ENCODE results near the gene MS4A4A. TPM values are rescaled to one million over a fixed set of nuclear protein-coding genes. Genes with fewer than 3 reads are reported as not detected.
"Not testable (repeated sequence)": the region's sequence is repeated elsewhere in the genome, so short reads cannot be mapped to it uniquely, and the experiment has no call there.

The MS4A4A gene
- total RNA-seq, result not detected in 2 replicates

DNA sequence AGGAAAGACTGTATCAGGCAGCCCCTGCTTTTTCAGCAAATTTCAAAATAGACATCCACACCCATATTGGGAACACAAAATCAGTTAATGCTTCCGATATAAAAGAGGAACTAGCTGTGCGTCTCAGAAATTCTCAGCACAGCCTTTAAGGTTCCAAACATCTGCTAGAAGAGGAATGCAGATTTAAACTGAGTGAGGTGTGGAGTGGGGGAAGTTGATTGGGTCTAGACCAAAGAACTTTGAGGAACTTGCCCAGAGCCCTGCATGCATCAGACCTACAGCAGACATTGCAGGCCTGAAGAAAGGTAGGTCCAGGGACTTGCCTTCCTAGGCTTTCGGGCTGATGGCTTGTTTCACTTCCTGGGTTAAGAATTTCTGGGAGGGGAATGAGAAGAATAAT lies at the start of gene MS4A4A:
Gene MS4A4A, plus strand, starts transcription at position 255 of the 400 bp plus-strand sequence. Its CDS starts 10 bp downstream, at position 265.
- intact Hi-C loops (cut with micrococcal nuclease), result no loop called here

DNA sequence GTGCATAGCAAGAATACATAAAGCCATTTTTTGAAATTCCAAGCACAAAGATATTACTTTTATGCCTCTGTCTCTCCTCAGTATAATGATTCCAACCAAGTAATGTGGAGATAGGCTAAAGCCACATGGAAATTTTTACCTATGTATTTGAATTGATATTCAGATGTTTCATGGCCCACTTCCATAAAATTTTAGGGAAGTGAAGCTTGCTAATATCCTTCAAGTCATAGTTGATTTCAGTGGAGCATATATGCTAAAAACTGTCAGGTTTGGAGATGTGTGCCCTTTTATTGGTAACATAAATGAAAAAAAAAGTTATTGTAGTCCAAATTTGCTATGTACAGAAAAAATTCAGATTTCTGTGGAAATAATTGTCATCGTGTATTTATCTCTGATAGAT lies 49.8 kb upstream of the MS4A4A start:
- intact Hi-C loops (cut with micrococcal nuclease), result no loop called here

DNA sequence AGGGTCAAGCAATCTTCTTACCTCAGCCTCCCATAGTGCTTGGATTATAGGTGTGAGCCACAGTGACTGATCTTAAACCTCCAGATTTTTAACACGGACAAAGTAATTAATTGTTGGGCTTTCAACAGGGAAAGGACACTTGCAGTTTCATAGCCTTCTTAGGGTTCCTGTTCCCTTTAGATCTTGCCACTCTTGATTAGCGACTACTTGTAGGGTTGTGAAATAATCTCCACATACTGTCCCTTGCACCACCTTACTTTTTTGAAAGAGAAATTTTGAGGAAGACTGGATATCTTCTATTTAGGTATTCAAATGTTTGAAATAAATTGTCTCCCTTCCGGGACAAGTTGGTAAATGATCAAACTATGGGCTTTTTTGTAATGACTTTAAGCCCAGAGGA lies 45.1 kb upstream of the MS4A4A start:
- intact Hi-C loops (cut with micrococcal nuclease), result no loop called here

DNA sequence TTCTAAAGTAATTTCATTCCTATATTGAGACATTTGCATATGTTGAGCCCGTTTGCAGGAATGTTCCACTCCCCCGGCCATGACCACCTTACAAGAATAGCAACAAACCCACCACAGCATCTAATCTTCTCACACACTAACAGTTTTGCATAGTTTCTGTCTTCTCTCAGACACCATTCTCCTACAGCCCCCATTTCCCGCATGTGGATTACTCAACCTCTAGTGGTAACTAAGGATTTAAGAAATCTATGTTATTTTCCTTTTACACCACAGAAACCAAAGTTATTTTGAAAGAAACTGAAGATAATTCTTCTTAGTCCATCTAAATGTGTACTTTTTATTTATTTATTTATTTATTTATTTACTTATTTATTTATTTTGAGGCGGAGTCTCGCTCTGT lies 39.8 kb upstream of the MS4A4A start:
- intact Hi-C loops (cut with micrococcal nuclease), result no loop called here

DNA sequence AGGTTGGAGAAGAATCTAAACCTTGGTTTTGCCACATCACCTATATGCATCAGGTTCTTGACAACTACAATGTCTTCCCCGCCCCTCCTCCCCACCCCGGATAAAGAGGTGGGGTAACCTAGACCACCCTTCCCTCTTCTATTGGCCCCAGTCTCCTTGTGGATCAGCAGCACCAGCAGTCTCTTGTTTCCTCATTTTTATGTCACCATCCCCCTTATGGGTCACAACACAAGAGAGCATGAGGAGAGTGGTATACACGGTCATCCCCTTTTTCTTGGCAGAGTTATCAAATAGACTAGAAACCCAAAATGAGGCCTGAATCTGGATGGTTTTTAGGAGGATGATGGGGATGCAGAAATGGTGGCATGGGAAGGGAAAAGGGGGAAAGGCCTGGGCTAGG lies 38.7 kb upstream of the MS4A4A start:
- intact Hi-C loops (cut with micrococcal nuclease), result no loop called here

DNA sequence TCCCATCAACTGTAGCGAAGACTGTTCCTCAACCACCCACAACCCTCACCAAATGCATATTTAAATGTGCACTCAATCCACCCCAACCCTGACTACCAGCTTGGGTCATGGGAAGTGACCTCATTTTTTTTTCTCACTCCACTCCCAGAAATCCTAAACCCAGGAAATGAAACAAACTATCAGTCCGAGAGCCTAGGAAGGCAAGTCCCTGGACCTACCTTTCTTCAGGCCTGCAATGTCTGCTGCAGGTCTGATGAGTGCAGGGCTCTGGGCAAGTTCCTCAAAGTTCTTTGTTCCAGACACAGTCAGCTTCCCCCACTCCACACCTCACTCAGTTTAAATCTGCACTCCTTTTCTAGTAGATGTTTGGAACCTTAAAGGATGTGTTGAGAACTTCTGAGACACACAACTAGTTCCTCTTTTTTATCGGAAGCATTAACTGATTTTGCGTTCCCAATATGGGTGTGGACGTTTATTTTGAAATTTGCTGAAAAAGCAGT lies 37.7 kb upstream of the MS4A4A start, which contains the start of gene MS4A4E:
Gene MS4A4E, minus strand, starts transcription at position 398 of the 500 bp plus-strand sequence. CDS start 13,082 bp downstream, outside the sequence.
- intact Hi-C loops (cut with micrococcal nuclease), result no loop called here

DNA sequence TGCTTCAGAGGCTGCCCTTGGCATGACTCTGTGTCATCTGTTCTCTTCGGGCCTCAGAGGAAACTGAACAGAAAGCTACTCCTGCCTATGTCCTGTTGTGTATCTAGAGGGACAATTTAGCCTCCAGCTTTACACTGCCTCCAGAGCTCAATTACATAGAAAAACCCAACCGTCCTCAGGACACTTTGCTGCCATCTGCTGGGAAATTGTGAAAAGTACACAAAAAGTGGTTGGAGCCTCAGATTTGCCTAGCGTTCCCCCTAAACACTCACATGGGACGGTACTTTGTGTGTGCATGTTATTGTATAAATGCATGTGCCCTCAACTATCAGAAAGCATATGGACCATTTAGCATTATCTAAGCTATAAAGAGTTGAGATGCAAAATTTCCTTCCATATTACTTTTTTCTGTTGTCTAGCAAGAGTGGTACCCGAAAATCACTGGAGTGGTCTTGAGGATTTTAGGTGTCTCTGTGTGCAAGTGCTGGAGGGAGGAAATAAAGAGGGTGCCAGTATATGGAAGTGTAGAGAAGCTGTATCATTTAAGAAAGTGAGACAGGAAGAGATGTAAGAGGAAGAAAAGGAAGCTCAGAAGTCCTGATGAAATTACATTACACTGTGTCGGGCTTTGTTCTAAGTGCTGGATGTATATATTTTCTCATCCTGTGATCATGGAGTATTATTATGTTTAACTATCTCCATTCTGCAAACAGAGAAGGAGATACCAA lies 28.8 kb upstream of the MS4A4A start:
- intact Hi-C loops (cut with micrococcal nuclease), result no loop called here

DNA sequence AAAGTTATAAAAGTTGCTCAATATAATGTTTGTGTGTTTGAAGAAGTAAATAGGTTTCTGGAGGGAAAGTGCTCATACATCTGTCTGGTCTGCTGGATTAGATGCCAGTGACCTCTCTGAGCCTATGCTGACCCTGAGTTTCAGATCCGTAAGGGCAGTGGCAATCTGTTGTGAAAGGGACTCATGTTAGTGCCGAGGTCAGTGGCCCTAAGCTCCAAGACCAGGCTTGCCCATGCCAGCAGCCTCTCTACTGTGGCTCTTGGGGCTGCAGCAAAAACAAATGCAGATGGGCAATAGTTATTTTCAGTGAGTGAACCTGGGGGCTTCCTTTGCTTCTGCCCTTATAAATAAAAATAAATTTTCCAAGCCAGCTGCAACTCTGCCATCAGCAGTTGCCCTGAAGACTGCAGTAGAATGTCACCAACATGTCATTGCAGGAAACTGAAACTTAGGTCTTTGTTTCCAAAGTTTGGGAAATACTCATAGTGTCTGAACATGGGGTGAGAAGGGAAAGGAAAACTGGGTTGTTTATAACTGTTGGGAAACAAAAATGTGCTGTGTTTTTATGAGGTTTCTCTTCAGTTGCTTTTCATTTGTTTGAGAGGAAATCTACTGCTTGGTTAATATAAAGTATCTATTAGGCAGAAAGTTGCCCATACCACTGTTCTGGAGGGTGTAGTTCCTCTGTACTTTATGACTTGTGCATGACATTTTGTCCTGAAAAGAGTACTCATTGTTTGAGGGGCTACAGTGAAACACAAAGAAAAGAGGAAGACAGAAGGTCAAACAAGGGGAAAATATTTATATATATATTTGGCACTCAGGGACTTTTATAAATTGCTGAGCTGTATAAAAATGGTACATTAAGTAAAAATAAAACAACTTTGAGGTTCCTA lies 28.0 kb upstream of the MS4A4A start:
- intact Hi-C loops (cut with micrococcal nuclease), result no loop called here

DNA sequence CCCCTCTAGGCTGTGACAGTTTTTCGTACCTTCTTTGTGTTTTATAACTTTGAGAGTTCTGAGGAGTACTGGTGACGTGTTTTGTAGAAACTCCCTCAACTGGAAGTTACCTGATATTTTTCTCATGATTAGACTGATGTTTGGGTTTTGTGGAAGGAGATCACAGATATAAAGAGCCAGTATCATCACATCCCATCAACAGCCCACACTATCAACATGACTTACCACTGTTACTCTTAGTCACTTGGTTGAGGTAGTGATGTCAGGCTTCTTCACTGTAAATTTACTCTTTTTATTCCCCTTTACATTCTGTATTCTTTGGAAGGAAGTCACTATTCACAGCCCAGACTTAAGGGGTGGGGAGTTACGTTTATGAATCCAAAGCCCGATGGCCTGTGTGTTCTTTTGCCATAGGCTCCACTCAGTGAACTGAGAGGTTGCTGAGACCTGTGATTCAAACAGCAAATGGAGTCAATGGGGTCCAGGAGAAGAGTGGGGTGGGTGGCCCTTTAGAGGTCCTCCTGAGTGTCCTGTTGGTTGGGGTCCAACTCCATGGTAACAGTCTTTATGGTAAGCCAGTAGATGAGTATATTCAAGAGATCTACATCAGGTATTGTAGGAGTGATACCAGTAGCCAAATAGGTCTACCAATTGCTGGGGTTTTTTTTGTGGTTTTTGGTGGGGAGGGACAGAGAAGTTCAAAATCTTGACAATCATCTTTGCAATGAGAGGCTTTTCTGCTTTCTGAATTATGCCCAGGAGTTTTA lies 22.3 kb upstream of the MS4A4A start:
- intact Hi-C loops (cut with micrococcal nuclease), result no loop called here

DNA sequence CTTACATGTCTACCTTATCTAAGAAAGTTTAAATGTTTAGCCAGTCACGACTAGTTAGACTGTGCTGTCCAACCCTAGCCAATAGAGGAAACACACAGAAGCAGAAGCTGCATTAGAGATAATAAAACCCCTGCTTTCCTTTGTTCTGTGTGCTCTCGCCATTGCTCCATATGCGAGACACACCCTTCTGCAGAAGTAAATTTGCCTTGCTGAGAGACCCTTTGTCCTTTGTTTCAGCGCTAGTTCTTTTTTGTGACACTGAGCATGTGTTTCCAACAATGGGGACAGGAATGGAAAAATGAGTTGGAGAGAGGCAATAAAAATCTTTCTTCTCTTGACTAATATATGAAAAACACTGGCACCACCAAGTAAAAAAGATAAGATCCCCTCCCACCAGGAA lies 19.5 kb upstream of the MS4A4A start:
- intact Hi-C loops (cut with micrococcal nuclease), result no loop called here

DNA sequence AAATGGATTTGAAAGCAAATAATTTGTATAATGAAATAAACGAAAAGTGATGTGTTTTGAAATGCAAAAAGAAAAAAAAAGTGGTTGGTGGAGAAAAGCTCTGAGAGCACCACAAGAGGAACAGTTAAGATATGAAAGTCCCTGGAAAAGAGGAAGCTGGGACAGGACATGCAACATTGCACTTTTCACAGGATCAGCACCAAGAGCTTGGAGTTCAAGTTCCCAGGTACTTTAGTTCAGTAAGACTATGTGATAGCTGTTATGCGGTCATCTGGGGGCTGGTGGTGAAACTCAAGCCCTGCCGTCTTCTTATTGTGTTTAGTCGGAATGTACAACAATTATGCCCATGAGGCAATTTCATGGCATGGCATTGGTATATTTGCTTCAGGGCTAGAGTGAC lies 17.1 kb upstream of the MS4A4A start:
- intact Hi-C loops (cut with micrococcal nuclease), result no loop called here

DNA sequence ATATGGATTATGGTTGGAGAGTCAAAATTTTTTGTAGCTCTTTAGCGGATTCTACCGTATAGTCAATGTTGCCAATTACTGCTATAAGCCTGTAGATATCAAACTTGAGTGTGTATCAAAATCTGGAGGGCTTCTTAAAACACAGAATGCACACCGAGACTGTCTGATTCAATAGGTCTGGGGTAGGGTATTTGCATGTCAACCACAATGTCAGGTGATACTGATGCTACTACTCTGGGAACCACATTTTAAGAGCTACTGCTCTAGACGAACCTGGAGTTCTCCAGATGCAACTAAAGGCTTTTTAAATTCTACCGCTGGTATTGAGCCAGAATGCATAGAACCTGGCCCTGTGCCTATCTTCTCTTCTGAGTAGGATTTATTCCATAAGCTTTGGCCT lies 15.8 kb upstream of the MS4A4A start:
- intact Hi-C loops (cut with micrococcal nuclease), result no loop called here

DNA sequence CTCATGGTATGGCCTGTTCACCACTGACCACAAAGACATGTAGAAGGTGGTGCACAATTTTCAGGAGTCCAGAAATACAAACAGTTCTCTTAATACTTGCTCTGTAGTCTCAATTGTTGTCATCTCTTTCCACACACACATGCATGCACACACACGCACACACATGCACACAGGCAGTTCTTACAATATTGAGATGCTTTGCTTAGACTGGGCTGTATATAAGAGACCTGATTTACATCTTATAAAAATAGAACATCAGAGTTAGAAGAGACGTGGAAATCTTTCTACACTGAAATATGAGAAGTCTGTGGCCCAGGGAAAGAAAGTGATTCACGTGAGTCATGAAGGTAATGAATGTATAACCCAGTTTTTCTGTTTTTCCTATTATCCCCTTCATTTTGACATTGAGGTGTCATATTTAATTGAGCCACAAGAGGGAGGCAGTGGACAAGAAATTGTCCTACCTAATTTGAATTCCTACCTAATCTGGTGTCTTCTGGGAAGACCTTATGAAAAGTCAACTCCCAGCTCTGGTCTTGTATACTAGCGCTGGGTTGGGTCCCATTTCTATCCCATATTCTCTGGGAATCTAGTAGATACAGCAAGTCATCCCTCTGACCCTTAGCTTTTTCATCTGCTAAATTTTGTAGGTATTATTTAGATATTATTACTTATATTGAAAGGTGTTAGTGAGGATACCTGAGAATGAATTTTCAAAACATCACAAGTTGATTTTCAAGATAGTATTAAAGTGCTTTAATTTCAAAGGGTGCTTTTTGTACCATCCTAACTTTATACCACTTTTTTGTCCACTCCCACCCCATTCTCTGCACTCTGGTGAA lies 14.9 kb upstream of the MS4A4A start:
- intact Hi-C loops (cut with micrococcal nuclease), result no loop called here

DNA sequence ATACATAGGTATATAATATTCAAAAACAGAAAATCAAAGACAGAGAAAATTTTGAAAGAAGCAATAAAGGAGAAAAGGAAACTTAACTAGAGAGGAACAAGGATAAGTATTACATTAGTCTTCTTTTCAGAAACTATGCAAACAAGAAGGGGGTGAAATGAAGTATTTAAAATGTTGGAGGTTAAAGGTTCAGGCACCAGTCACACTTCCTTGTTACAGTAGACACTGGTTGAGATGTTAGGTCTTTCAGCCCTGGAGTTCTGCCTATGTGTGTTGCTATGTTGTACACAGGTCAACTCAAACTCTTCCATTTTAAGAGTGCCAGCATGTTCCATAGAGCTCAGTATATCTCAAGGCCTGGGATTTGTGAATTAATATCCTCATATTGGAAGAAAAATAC lies 6.0 kb upstream of the MS4A4A start:
- intact Hi-C loops (cut with micrococcal nuclease), result no loop called here

DNA sequence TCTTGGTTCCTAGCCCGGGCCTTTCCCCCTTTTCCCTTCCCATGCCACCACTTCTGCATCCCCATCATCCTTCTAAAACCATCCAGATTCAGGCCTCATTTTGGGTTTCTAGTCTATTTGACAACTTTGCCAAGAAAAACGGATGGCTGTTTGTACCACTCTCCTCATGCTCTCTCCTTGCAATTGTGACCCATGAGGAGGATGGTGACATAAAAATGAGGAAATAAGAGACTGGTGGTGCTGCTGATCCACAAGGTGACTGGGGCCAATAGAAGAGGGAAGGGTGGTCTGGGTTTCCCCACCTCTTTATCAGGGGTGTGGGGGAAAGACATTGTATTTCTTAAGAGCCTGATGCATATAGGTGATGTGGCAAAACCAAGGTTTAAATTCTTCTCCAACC lies 1.0 kb downstream of the MS4A4A start:
- intact Hi-C loops (cut with micrococcal nuclease), result no loop called here

DNA sequence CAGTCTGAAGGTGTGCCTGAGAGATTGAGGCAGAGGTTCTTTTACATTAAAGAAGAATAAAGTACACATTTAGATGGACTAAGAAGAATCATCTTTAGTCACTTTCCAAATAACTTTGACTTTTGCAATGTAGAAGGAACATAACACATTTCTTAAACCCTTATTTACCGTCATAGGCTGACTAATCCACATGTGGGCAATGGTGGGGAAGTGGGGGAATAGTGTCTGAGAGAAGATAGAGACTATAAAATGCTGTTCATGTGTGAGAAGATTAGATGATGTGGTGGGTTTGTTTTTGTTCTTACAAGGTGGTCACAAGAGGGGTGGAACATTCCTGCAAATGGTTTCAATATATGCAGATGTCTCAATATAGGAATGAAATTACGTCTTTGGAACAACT lies 1.8 kb downstream of the MS4A4A start:
- intact Hi-C loops (cut with micrococcal nuclease), result no loop called here

DNA sequence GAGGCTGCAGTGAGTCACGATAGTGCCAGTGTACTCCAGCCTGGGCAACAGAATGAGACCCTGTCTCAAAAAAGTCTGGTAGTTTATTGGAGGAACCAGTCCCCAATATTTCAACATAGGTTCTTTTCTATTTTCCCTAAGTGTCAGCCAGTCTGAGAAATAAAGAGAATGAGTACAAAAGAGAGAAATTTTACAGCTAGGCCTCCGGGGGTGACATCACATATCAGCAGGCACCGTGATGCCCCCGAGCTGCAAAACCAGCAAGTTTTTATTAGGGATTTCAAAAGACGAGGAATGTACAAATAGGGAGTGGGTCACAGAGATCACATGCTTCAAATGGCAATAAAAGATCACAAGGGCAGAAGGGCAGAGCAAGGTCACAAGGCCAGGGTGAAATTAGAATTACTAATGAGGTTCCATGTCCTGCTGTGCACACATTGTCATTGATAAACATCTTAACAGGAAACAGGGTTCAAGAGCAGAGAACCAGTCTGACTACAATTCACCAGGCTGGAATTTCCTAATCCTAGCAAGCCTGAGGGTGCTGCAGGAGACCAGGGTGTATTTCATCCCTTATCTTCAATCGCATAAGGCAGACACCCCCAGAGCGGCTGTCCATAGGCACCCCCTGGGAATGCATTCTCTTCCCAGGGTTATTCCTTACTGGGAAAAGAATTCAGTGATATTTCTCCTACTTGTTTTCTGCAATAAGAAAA lies 5.1 kb downstream of the MS4A4A start:
- intact Hi-C loops (cut with micrococcal nuclease), result not testable (repeated sequence)

DNA sequence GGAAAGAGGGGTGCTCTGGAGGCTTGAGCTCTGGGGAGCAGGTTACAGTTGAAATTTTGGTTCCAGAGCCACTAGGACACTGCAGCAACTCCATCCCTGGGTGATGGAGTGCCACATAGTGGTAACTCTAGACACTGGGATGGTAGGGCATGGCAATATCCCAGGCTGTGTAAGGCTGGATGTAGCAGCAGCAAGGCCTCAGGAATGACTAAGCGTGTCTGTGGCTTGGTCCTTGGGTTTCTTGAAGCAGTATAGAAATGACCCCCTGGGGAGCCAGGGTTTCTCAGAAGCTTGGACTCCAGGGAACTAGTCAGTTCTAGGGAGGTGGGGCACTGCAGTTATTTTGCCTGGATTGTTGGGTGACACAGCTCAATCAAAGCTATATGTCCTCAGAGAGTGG lies 8.1 kb downstream of the MS4A4A start:
- intact Hi-C loops (cut with micrococcal nuclease), result no loop called here

DNA sequence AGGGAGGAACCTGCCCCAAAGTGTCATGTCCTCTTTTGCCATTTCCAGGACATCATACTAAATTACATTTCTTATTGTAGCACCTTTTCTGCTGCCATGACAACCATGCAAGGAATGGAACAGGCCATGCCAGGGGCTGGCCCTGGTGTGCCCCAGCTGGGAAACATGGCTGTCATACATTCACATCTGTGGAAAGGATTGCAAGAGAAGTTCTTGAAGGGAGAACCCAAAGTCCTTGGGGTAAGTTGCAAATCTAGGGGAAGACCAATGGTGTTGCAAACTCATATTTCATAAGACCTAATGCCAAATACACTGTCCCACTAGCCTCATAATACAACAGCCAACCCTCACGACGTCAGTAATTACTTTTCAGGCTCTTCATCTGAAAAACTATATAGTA lies 11.7 kb downstream of the MS4A4A start:
- intact Hi-C loops (cut with micrococcal nuclease), result no loop called here

DNA sequence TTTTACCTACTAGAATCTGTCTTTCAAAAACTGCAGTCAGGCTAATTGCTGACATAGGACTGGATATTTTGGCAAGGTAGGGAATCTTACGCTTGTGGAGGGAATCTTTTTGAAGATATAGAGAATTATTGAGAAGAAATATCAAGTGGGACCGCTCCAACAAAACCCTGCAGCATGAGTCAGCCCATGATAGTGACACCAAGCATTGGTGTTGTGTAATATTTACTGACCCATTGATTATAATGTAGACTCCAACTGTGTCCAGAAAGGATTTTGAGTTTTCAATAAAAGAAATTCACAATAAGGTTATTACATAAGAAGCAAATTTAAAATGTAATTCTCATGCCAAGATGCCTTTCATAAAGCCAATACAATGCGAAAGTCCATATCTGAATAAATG lies 20.7 kb downstream of the MS4A4A start:
- intact Hi-C loops (cut with micrococcal nuclease), result no loop called here
